OCI-LY7 (cell line): ENCODE data around the gene TSPAN9.

ENCODE experiments used
- CTCF ChIP-seq: fragments of 200-600 bp; sonication (generic); conservative IDR thresholded peaks from 2 replicates; pipeline ENCODE4 v1.5.1; 2014; ENCODE audit warnings: mild to moderate bottlenecking, antibody characterized with exemption, low read length, moderate library complexity, mixed read lengths
- EZH2phosphoT487 ChIP-seq: fragments of 200-600 bp; sonication (generic); IDR thresholded peaks from 2 replicates; pipeline ENCODE4 v1.6.1; 2018; ENCODE audit warnings: low read depth, borderline replicate concordance, mild to moderate bottlenecking, mixed run types, antibody characterized with exemption, low read length, moderate library complexity, mixed read lengths

- no peak for TF ChIP-seq CTCF
- no peak for TF ChIP-seq EZH2phosphoT487
These were observed 127.0 kb downstream of the TSPAN9 start for GRCh38 chr12:3204143-3204542.
